Activated CD4-positive, alpha-beta T cell treated with anti-CD3 and anti-CD28 coated beads for 24 hours (primary cell): ENCODE data around the gene MSX2.

Experiments used
- DNase-seq, 2 donors: peaks; one replicate each; pipeline ENCODE4 v3.0.0-alpha.2; 2020; ENCODE audit warnings: low read depth in 2 of 2

Gene MSX2

GRCh38 chr5:174773371-174773770 is 49.0 kb downstream of the MSX2 start:
- no peak for DNase-seq

- DNase-seq, result no peak
These were observed 50.7 kb downstream of the MSX2 start for GRCh38 chr5:174775081-174775480.

GRCh38 chr5:174777111-174777510 is 52.7 kb downstream of the MSX2 start:
- DNase-seq, result no peak

- DNase-seq, result no peak
These were observed 53.2 kb downstream of the MSX2 start for GRCh38 chr5:174777583-174777982.
